ENCODE measurements around the gene PTPN2.
"Not testable (repeated sequence)": the region's sequence is repeated elsewhere in the genome, so short reads cannot be mapped to it uniquely, and the experiment has no call there.

The PTPN2 gene

DNA sequence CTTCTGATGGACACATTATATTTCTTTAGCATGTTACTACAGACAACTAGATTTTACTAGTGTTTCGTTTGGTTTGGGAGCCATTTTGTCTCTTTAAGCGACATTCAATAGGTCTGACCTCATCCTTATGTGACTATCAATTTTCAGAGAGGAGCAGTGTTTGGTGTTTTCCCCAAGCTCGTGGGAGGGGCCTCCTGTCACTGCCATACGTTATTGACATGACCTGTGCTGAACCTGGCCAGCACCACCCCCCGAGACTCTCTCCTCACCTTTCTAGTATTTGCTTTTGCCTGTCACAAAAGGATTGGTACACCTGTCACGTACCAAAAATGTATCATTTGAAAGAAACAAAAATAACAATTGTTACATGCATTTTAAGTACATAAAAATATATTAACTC lies 111.9 kb downstream of the PTPN2 start:
- no peak for DNase-seq (ENCODE audit: low spot score)

DNA sequence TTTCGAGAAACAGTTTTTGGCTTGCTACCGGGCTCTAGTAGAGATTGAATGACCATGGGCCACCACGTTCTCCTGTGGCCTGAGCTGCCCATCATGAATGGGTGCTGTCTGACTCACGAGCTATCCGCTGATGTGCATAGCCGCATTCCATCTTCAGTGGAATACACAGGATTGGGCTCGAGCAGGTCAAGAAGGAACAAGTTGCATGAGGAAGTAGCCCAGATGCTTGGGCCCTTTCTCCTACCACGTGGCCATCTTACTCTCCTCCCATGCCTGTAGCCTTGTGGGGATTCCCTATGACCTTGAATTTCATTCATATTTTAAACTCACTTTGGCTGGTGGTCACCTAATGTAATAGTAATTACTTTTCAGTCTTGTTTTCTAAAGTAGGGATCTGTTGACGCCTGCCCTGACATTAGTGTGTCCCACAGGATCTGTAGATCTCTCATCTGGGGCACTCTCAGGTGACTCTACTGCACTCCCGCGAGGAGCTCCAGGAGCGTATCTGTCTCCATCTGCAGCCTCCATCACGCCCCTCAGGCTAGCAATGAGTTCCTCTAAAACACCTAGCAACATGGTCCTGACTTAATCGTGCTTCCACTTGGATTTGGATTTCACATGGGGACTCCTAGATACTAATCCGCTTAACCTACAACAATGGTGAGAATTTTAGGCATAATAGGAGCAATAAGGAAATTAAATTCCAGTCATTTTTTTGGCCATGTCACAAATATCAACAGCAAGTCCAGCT lies 113.4 kb downstream of the PTPN2 start:
- DNase-seq (ENCODE audit: low spot score), result no peak

DNA sequence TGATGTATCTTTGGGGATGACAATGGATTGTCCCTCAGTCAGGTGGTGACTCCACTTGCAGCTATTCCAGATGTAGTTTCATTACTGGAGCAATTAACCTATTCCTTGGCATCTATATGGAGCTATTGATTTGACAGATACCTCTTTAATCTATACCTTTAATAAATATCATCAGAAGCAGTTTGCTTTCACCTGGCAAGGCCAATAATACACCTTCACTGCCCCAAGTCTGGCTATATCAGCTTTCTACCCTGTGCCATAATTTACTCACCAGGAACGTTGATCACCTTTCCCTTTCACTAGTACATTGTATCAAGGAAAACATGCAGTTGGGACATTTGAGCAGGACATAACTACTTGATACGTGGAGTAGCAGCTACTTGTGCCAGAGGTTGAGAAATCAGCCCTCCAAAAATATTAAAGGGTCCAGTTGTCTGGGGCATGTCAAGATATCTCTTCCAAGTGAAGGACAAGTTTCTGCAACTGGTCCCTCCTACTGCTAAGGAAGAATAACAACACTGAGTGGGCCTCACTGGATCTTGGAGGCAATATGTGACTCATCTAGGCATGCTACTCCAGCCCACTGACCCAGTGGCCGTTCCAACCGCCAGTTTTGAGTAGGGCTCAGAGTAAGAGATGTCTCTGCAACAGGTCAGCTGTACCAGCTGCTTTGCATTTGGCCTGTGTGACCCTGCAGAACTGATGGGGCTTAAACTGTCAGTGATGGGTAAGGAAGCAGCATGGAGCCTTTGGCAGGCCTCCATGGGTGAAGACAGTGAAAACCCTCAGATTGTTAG lies 114.2 kb downstream of the PTPN2 start:
- DNase-seq (ENCODE audit: low spot score), result no peak

DNA sequence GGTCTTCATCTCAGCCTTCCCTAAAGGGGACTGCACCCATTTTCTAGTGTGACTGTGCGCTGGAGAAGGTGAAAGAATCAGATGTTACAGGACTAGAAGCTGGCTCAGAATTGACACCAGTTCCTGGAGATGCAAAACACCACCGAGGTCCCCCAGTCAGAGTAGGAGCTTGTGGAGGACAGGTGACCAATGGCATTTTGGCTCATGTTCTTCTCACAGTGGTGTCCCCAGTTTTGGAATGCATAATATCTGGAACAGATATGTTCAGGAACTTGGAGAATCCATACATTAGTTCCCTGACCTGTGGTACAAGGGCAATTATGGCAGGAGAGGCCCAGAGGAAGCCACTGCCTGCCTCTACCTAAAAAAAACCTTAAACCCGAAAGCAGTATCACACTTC lies 114.9 kb downstream of the PTPN2 start:
- no peak for DNase-seq (ENCODE audit: low spot score)

DNA sequence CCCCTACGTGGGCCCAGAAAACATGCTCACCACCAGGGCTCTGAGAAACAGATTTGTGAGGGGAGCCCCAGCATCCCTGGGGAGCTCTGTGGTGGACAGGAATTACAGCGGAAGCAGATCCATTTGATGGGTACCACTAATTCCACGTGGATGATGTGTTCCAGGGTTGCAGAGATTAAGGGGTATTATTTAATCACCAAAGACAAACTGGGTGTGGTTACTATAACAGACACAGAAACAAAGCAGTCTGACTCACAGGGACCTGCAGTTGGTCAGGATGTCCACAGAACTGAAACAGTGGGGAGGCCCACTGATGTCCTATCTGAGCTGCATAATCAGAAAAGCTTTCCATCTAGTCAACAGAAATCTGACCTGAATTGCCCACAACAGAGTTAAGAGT lies 115.4 kb downstream of the PTPN2 start:
- DNase-seq (ENCODE audit: low spot score), result peak; percentile 70

DNA sequence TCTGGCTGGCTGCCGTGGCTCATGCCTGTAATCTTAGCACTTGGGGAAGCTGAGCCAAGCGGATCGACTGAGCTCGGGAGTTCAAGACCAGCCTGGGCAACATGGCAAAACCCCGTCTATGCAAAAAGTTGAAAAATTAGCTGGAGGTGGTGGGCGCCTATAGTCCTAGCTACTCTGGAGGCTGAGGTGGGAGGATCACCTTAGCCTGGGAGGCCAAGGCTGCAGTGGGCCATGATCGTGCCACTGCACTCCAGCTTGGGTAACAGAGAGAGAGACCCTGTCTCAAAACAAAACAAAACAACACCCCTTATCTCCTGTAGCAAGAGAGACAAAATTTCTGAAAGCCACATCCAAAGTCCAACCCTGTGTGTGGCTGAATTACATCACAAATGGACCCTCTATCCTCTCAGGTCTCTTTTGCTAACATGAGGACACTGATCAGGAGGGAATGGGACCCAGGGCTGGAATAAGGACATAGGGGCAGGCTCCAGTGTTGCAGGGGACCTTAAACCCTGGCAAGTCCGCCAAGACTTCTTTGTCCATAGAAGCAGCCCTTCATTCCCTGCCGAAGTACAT lies 116.4 kb downstream of the PTPN2 start:
- DNase-seq (ENCODE audit: low spot score), result no peak

DNA sequence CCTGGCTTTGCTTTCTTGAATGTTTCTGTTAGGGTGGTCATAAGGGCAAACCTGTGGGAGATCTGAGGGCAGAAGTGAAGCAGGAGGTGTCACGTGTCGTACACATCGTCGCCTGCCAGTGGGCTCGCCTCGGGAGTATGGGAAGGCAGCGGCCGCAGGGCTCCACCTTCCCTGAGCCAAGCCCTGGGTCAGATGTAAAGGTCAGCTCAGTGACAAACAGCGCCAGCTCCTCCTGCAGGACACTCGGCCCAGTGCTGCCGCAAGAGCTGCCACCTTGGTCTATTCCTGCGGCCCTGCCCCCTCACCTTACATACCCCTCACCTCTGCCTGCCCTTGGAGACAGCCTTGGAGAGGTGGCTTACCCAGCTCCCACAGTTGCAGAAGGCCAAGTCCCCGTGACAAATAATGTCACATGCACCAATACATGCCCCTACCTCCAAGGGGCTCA lies 117.0 kb downstream of the PTPN2 start:
- DNase-seq (ENCODE audit: low spot score), result no peak

DNA sequence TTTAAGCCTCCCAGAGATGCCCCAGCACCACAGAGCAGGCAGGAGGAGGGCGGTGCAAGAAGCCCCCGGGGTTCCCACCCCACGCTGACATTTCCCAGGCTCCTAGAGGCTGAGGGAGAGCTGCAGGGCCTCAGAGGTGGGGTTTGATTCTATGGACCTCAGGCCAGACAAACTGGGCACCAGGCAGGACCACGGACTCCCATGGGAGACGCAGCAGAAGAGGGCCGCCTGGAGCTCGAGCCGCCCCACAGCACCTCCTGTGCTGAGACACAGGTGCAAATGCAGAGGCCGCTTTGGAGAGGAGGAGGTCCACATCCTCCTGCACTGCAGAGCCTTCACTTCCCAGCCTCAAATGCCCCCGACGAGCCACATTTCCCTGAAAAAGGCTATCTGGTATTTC lies 118.5 kb downstream of the PTPN2 start:
- no peak for DNase-seq (ENCODE audit: low spot score)

DNA sequence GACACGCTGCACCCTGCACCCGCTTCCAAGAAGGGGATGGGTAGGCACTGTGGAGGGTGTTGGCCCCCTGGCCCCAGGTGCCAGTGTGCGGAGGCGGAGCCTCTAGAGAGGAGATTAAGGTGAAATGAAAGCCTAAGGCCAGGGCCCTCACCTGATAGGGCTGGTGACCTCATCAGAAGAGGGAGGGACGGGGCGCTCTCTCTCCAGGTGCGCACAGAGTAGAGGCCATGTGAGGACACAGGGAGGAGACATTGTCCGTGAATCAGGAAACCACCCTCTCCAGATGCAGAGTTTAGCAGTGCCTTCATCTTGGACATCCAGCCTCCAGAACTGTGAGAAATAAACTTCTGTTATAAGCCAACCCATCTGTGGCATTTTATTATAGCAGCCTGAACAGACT lies 118.9 kb downstream of the PTPN2 start:
- DNase-seq (ENCODE audit: low spot score), result no peak

DNA sequence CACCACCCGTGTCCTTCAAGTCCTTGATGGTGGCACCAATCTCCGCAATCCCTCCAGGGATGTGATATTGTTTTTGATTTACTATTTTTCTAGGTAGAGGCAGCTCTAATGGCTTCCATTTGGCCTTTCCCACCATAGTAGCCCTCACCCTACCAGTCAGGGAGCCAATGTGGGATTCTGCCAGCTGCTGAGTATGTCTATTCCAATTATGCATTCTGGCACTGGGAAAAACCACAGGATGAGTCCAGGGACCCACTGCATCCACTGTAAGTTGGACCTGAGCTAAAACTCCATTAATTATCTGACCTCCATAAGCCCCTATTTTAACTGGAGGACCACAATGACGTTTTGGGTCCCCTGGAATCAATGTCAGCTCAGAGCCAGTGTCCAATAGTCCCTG lies 125.5 kb downstream of the PTPN2 start:
- not testable (repeated sequence) for DNase-seq (ENCODE audit: low spot score)

DNA sequence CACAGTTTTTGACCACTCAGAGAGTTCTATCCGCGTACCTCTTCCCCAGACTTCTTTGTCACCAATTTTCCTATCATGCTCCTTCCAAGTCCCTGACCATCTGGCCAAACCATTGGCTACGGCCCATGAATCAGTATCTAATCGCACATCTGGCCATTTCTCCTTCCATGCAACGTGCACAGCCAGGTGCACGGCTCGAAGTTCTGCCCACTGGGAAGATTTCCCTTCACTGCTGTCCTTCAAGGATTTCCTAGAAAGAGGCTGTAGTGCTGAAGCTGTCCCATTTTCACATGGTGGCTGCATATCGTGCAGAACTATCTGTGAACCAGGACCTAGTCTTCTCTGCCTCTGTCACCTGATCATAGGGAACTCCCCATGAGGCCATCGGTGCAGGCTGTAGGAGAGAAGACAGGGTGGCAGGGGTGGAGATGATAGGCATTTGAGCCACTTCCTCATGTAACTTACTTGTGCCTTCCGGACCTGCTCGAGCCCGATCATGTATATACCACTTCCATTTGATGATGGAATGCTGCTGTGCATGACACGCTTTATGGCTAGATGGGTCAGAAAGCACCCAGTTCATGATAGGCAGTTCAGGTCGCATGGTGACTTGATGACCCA lies 127.3 kb downstream of the PTPN2 start:
- DNase-seq (ENCODE audit: low spot score), result not testable (repeated sequence)

DNA sequence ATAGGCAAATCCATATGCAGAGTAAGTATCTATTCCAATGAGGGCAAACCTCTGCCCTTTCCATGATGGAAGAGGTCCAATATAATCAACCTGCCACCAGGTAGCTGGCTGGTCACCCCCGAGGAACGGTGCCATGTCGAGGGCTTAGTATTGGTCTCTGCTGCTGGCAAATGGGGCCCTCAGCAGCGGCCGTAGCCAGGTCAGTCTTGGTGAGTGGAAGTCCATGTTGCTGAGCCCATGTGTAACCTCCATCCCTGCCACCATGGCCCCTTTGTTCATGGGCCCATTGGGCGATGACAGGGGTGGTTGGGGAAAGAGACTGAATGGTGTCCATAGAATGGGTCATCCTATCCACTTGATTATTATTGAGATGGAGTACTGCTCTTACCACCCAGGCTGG lies 128.4 kb downstream of the PTPN2 start:
- DNase-seq (ENCODE audit: low spot score), result not testable (repeated sequence)

DNA sequence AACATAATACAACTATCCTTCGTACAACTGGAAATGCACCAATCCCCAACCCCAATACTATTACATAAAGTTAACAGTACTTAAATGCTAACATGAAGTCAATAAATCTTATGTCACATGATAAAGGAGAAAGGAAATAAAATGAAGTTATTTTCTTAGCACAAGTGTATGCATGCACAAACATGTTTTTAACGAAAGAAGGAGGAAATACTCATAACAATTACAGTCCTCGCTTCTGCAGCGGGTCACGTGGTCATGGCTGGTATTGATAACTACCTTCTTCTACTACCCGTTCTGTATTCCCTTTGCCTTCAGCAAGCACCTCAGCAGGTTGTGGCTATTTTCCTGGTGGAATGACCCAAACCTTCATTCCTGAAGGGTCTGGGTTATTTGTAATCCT lies 129.5 kb downstream of the PTPN2 start:
- no peak for DNase-seq (ENCODE audit: low spot score)

DNA sequence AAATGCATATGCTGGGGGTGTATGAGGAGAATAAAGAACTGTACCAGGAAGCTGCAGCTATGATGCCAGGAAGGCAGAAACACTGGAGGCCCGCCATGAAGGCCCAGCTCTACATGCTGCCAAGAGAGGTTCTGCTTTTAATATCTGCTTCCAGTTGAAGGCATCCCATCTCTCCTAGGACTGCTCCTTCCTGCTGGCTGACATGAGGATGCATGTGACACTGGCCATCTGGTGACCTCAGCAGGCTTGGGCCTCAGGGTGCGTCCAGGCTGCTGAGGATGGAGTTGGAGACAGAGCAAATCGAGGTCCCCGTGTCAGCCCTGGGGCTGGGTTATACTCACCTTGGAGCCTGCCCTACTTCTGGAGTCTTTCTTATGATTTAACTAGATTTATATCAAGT lies 132.1 kb downstream of the PTPN2 start:
- DNase-seq (ENCODE audit: low spot score), result no peak

DNA sequence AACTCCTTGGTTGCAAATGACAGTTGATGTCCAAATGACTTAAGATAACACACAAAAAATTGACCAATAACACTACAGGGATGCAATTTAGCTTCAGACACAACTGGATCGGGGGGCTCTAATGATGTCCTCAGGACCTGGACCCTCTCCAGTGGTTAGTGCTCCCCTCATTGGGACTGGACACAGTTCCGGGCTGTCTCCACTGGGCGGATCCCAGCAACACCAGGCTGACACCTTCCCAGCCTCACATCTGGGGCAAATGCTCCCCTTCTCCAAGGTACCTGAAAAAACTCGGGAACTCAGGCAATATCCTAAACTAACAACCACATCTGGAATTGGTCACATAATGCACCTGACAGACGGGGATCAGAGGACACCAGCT lies 132.5 kb downstream of the PTPN2 start:
- DNase-seq (ENCODE audit: low spot score), result no peak

DNA sequence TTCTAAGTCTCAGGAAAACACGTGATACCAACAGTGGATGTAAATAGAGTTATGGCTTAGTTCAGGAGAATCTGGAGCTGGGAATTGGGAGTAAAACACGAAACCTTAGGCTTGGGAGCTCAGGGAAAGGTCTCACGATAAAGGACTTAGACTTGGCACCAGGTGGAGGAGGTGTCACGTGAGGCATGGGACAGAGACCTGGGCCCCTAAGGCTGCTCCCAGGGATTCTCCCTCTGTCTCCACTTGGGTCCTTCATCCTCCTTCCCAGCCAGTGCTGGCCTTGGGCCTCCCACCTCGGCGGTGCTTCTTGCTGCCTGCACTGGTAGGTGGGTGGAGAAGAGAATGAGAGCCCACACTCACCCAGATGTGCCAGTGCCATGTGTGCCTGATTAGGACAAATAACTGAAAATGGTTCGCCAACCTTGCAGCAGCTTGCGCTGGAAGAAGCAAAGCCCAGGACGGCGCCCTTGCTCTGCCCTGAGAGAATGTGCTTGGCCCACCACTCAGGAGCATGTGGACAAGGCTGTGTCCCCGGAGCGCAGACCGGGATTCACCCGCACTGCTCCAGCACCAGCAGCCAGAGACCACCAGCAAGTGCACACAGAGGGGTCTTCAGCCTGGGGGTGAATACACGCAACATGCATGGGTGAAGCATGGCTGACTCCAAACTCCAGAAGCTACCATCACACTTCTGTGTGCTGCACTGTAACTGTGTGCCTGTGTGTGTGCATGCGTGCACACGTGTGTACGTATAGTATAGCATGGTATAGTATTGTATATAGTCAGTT lies 133.1 kb downstream of the PTPN2 start:
- no peak for DNase-seq (ENCODE audit: low spot score)

DNA sequence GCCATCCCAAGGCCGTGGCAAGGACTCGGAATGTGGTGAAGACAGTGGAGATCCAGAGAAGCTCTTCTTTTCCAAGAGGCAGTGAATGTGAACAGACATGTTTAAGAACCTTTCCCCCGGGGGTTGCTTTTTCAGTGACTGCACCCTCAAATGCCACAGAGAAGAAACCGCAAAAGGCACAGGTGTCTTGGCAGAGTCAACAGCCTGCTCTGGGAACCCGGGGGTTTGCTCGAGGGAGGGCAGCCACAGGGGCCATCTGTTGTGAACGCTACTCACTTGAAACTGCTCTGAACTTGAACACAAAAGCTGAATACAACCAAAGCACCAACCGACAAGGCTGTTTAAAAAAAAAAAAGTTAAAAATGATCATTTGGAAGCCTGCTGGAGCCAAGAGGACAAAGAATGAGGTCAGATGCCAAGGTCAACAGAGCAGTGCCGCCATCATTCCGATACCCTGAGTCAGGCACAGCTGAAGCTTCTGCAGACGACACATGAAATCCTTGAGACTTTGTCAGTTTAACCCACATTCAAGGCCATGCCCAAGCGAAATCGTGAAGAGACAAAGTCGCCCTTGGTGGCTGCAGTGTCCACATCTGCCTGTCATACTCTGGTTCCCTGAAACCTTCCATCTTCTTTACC lies 133.8 kb downstream of the PTPN2 start:
- peak; percentile 50 for DNase-seq (ENCODE audit: low spot score)

DNA sequence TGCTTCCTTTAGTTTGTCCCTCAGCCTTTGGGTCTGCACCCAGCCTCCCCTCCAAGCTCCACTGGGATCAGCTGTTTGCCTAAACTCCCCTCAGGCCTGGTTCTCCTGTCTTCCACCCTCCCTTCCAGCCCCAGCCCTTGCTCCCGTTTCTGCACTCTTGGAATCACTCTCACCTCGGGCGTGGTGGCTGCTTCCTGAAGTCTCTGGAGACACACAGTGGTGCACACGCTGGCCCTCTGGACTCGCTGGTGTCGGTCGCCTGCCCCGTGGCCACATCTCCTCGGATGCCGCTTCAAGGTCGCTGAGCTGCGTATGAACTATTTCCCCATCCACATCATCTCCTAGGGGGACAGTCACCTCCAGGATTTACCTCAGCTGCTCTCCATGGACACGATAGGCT lies 134.9 kb downstream of the PTPN2 start:
- no peak for DNase-seq (ENCODE audit: low spot score)

DNA sequence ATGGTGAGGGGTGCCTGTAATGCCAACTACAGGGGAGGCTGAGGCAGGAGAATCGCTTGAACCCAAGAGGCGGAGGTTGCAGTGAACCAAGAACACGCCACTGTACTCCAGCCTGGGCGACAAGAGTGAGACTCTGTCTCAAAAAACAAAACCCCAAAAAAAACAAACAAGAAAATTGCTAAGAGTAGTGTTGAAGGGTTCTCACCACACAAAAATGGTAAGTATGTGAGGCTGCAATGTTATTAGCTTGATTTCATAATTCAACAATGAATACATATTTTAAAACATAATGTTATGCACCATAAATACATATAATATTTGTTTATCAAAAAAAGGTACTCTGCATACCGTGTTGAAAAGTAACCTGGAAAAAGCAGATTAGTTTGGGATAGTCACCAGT lies 135.4 kb downstream of the PTPN2 start:
- DNase-seq (ENCODE audit: low spot score), result no peak

DNA sequence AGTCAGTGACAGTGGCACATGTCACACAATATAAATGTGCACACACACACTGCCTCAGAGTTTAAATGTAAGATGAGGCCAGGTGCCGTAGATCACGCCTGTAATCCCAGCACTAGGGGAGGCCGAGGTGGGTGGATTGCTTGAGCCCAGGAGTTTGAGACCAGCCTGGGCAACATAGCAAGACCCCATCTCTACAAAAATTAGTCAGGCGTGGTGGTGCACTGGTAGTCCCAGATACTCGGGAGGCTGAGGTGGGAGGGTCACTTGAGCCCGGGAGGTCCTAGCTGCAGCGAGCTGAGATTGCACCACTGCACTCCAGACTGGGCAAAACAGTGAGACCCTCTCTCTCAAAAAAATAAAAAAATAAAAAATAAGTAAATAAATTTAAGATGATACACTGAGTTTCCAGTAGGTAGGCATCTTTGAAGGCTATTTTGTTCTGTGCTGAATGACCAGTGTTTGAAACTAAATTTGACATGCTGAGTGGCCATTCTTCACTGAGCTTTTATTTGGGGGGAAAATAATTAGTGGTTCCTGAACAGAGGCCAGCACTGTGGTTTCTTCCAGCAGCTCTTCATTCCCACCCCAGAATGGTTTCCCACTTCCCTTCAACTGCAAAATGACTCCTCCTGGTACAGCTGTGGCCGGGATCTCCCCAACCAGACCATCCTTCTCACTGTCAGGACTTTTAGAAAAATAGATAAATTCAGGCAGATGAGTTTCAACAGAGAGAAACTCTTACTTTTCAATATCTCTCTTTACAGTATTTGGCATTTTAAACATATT lies 136.3 kb downstream of the PTPN2 start:
- DNase-seq (ENCODE audit: low spot score), result no peak
